ENCODE results near the gene CKM.
"Not testable (repeated sequence)": the region's sequence is repeated elsewhere in the genome, so short reads cannot be mapped to it uniquely, and the experiment has no call there.

The CKM gene

GRCh38 chr19:45280471-45280961 lies 42.2 kb downstream of the CKM start:
- DNase-seq: no peak

- no peak for DNase-seq
These were observed 43.0 kb downstream of the CKM start for GRCh38 chr19:45279587-45280192.

GRCh38 chr19:45278087-45278486 lies 44.6 kb downstream of the CKM start:
- no peak for DNase-seq

GRCh38 chr19:45276284-45276687 lies 46.4 kb downstream of the CKM start:
- no peak for DNase-seq

- no peak for DNase-seq
These were observed 47.2 kb downstream of the CKM start for GRCh38 chr19:45275370-45275971.

- no peak for DNase-seq
These were observed 49.2 kb downstream of the CKM start for GRCh38 chr19:45273521-45273855.

- no peak for DNase-seq
These were observed 51.0 kb downstream of the CKM start for GRCh38 chr19:45271735-45272108.

- no peak for DNase-seq
These were observed 51.5 kb downstream of the CKM start for GRCh38 chr19:45271098-45271734.

GRCh38 chr19:45269939-45270338 lies 52.7 kb downstream of the CKM start:
- DNase-seq: not testable (repeated sequence)

- DNase-seq: no peak
These were observed 55.4 kb downstream of the CKM start for GRCh38 chr19:45267296-45267695.

GRCh38 chr19:45265375-45265774 lies 57.3 kb downstream of the CKM start:
- DNase-seq: no peak

GRCh38 chr19:45264781-45265317 lies 57.8 kb downstream of the CKM start:
- no peak for DNase-seq

- no peak for DNase-seq
These were observed 59.7 kb downstream of the CKM start for GRCh38 chr19:45263013-45263412.

- DNase-seq: no peak
These were observed 60.1 kb downstream of the CKM start for GRCh38 chr19:45262570-45262969.

- no peak for DNase-seq
These were observed 63.8 kb downstream of the CKM start for GRCh38 chr19:45258862-45259261.

GRCh38 chr19:45256836-45257235 lies 65.8 kb downstream of the CKM start:
- DNase-seq: no peak
